ENCODE measurements around the gene CNPPD1. TPM values are rescaled to one million over a fixed set of nuclear protein-coding genes. Genes with fewer than 3 reads are reported as not detected.
A peak's percentile ranks its signal among the peaks of the same experiment; 100 is the strongest.

Gene CNPPD1
- total RNA-seq, 1 experiment from 2014 or later = 33.2 TPM

DNA sequence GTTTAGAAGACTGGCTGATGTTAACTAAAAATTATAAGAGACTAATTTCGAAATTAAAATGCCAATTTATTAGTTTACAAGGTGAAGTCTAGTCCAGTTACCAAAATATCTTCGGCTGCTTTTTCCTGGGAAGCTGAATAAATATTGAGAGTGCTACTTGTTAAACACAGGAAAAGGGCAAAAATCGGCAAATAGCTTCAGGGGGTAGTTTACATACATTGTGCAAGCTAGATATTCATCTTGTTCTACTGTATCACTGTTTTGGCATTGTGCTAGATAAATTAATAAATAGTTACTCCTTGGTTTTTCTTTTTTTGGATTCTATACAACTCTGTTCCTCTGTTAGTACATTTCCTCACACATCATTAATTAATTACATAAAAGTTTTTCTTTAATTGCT, 45.4 kb downstream of the CNPPD1 start:
- DNase-seq = no peak
- Histone ChIP-seq H3K27me3 (ENCODE audit: control insufficient read depth, insufficient read depth, low read length) (no peaks in the 10 kb centered on the region), H3K36me3 (replicated peaks; ENCODE audit: control insufficient read depth, insufficient read depth, low read length) (no peaks in the 10 kb centered on the region)

DNA sequence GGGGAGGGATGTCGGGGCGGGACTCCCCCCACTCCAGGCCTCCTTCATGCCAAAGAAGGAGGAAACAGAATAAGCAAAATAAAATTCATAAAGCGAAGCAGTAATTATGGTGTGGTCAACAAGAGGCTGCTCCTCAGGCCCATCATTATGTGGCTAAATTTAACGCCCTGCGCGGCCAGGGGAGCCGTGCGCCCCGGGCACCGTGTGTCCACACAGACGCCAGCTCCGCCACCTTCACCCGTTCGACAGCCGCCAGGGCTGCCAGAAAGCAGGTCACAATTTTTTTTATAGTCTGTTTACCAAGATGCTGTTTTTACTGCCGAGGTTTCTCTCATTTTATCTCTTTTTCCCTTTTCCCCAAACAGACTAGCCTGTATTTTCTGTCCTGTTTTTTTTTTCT, 47.1 kb downstream of the CNPPD1 start:
- Histone ChIP-seq H3K36me3 (replicated peaks; ENCODE audit: control insufficient read depth, insufficient read depth, low read length) (no peaks in the 10 kb centered on the region), H3K4me3 (ENCODE audit: insufficient read depth, low read depth, low read length) (no peak overlapping the region), H3K27me3 (ENCODE audit: control insufficient read depth, insufficient read depth, low read length) (no peaks in the 10 kb centered on the region)
- no peak for DNase-seq

More for the DNA sequence above, 45.4 kb downstream of the CNPPD1 start:
- H3K4me3 ChIP-seq (ENCODE audit: insufficient read depth, low read depth, low read length) = no peak overlapping the region

DNA sequence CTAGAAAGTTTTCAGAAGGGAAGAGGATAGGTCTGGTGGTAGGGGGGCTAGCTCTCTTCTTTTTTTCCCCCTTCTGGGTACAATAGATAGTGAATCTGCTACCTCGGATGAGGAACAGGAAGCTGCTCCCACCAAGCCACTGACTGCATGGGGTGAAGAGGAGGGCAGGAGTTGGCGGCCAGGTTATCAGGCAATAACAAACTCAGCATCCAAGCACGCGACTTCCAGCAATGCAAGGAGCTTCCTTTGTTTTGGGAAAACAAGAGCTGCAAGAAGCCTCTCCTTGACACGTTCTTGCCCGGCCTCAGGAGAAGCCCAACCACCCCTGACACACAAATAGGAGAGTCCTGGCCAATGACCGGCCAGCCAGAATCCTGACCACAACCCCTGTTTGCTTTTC, 48.3 kb downstream of the CNPPD1 start:
- no peak overlapping the region for H3K4me3 ChIP-seq (ENCODE audit: insufficient read depth, low read depth, low read length)
- DNase-seq = peak; percentile 31
- no peaks in the 10 kb centered on the region for H3K36me3 ChIP-seq (replicated peaks; ENCODE audit: control insufficient read depth, insufficient read depth, low read length)
- H3K27me3 ChIP-seq (ENCODE audit: control insufficient read depth, insufficient read depth, low read length) = no peaks in the 10 kb centered on the region

DNA sequence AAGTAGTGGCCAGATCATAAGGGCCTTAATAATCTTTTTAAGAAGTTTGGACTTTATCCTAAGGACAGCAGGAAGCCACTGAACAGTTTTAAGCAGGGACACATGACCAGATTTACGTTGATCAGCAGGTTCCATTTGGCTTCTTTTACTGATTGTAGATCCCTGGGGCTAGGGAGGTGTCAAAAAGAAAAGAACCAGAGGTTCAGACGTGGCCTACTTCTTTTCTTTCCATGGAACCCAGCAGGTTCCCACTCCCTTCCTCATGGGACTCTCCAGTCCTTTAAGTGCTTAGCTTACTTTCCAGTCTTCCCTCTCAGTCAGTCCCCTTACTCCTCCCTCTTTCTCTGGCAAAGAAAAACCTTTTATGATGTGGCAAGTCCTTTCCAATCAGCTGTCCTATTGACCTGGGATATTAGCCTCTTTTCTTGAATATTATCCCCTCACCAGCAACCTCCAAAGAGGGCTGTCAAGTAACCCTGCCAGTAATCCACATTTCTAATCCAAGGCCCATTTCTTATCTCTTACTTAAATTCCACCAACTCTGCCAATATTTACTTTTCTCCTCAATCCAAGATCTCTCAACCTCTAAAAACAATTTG, 49.6 kb downstream of the CNPPD1 start:
- Histone ChIP-seq H3K4me3 (ENCODE audit: insufficient read depth, low read depth, low read length) (no peak overlapping the region), H3K27me3 (ENCODE audit: control insufficient read depth, insufficient read depth, low read length) (no peaks in the 10 kb centered on the region), H3K36me3 (replicated peaks; ENCODE audit: control insufficient read depth, insufficient read depth, low read length) (no peaks in the 10 kb centered on the region)
- DNase-seq = no peak

DNA sequence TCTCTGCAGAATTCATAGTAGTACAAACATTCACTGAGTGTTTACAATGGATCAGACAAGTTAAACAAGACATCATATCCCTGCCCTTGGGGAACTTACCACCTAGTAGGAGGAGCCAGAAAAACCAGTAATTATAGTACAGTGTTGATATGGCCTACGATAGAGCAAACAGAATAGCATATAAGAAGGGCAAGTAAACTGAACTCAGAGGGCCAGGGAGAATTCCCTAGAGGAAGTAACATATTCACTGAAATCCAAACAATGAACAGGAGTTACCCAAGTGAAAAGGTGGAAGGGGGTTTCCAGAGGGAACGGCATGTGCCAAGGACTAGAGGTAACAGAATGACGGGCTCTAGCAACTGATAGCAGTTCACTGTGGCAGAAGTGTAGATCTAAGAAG, 50.2 kb downstream of the CNPPD1 start:
- H3K27me3 ChIP-seq (ENCODE audit: control insufficient read depth, insufficient read depth, low read length) = no peaks in the 10 kb centered on the region
- DNase-seq = no peak
- H3K4me3 ChIP-seq (ENCODE audit: insufficient read depth, low read depth, low read length) = no peak overlapping the region
- no peaks in the 10 kb centered on the region for H3K36me3 ChIP-seq (replicated peaks; ENCODE audit: control insufficient read depth, insufficient read depth, low read length)

DNA sequence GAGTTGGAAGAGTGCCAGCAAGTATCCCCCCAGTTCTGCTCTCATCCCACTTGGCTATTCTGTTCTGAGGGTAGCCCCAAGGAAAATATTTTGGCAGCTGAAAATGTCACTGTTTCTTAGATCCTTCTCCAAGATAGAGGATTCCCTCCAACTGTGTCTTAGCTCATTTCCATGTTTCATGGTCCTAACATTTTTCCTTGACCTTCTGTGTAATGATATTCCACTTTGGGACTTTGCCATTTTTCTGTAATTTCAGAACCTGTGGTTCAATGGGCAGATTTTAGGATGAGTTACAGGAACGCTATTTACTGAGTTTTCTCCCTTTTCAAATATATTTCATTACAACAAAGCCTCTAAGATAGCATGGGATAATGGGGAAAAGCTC, 50.8 kb downstream of the CNPPD1 start:
- no peak for DNase-seq
- no peak overlapping the region for H3K4me3 ChIP-seq (ENCODE audit: insufficient read depth, low read depth, low read length)
- no peaks in the 10 kb centered on the region for H3K27me3 ChIP-seq (ENCODE audit: control insufficient read depth, insufficient read depth, low read length)

DNA sequence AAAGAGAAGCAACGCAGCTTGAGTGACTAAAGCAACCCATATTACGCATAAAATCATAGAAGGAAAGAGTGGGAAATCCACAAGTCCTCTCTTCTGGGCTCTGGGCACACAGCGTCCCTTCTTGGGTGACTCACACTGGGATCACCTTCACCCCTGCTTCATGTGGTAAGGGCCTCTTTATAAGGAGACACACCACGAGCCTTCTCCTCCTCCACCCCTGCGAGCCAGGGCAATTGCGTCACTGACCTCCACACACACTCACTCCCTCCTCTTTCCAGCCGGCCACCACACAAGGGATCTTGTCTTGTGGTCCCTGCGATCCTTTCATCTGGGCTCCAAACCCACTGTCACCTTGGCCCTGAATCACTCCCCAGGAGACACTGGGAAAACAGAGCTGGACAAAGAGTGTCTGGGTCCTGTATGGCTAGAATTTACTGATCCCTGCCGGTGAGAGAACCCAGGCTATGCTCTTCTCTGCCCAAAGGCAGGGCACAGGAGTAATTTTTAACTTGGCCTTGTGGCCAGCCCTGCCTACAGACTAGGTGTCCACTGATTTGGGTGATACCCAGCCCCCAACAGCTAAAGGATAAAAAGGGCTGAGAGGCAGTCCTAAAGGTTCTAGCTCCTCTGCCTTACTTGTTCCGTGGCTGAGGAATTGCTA, 51.4 kb downstream of the CNPPD1 start:
- H3K4me3 ChIP-seq (ENCODE audit: insufficient read depth, low read depth, low read length) = no peak overlapping the region
- no peaks in the 10 kb centered on the region for H3K27me3 ChIP-seq (ENCODE audit: control insufficient read depth, insufficient read depth, low read length)
- DNase-seq = no peak
- H3K36me3 ChIP-seq (replicated peaks; ENCODE audit: control insufficient read depth, insufficient read depth, low read length) = no peaks in the 10 kb centered on the region

More for the DNA sequence above, 50.8 kb downstream of the CNPPD1 start:
- H3K36me3 ChIP-seq (replicated peaks; ENCODE audit: control insufficient read depth, insufficient read depth, low read length) = no peaks in the 10 kb centered on the region

DNA sequence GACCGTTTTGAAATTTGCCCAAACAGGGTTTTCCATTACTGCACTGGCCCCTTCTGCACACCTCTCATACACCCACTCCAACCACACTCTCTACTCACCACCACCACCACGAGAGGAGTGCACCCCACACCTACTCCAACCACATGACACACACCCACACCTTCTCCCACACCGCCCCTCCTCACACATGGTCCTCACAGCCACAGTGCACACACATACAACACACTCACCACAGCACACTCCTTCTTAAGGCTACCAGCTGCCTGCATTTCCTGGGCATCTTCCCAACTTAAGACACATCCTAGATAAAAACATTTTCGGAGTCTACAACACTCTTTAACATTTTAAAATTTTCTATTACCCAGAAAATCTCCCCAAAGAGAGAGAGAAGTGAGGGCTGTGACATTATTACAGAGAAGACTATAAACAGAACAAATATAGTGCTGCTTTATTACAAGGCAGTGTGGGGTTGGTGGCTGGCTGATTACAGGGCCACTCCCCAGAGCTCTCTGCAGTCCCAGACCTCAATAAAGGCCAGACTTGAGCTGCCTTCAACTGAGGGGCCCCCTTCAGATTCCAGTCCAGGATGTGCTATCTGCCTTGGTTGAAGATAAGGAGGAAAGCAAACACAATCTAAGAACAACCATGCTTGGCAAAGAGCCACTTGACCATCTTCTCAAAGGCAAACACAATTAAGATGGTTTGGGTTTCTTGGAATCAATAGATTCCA, 52.2 kb downstream of the CNPPD1 start:
- Histone ChIP-seq H3K36me3 (replicated peaks; ENCODE audit: control insufficient read depth, insufficient read depth, low read length) (no peaks in the 10 kb centered on the region), H3K4me3 (ENCODE audit: insufficient read depth, low read depth, low read length) (no peak overlapping the region), H3K27me3 (ENCODE audit: control insufficient read depth, insufficient read depth, low read length) (no peaks in the 10 kb centered on the region)
- no peak for DNase-seq

DNA sequence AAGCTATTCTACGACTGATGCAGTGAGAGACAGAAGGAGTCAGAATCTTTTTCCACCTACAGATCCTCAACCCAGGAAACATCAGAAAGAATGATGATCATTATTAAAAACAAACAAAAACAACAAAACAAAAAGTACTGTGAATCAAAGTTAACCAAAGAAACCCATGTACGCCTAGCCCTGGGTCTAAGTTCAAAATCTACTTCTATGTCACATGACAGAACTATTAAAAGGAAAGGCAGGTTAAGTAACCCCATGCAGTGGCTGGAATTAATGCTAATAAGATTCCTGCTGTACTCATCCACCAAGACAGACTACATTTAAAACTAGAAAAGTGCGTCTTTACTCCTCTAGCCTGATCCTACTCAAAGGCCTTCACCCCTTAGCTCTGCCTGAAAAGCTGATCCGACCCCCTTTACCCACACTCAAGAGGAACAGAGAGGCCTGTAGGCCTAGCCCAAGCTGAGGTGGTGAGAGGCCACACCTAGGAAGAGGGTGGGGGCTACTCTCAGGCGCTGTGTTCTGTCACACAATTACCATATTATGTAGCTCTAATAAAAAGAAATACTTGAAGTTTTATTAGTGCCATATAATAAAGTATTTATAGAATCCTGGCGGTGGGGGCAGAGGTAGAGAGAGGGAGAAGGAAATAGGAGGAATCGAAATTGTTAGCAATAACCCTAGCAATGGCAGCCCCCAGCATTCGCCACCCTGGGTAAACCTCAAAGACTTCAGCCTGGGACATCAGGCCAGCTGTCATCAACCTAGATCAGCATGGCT, 53.2 kb downstream of the CNPPD1 start:
- no peak for DNase-seq
- Histone ChIP-seq H3K27me3 (ENCODE audit: control insufficient read depth, insufficient read depth, low read length) (no peaks in the 10 kb centered on the region), H3K4me3 (ENCODE audit: insufficient read depth, low read depth, low read length) (no peak overlapping the region), H3K36me3 (replicated peaks; ENCODE audit: control insufficient read depth, insufficient read depth, low read length) (no peaks in the 10 kb centered on the region)

DNA sequence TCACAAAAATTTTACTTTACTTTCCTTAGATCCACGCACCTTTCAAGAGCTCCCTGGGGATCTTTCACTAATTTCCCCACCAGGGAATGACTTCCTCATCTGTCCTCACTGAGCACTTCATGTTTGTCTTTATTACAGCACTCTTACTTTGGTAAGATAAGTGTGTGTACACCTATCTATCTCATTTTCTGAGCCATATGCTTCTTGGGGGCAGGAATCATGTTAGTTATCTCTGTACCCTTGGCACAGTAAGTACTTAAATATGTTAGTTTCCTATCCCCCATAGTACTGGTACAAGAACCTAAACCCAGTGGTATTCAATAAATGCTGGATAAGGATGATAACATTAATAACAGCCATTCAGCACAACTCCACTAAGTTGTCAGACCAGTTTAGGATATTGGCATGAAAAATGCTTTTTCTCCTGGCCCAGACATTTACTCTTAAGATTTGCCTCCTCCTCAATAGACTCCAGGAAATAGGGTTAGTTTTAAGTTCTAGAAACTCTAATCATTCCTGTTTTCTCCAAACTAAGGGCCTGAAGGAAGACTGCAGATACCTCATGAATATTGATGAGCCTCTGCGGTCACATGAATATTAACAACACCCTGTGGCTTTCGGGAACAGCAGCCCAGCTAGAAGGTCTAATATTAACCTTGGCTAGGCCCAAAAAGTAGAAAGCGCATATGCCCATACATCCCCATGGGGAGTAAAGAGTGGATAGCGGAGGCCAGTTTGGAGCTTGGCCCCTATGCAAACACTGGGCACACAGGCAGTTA, 54.3 kb downstream of the CNPPD1 start:
- no peaks in the 10 kb centered on the region for H3K27me3 ChIP-seq (ENCODE audit: control insufficient read depth, insufficient read depth, low read length)
- H3K36me3 ChIP-seq (replicated peaks; ENCODE audit: control insufficient read depth, insufficient read depth, low read length) = no peaks in the 10 kb centered on the region
- DNase-seq = no peak
- H3K4me3 ChIP-seq (ENCODE audit: insufficient read depth, low read depth, low read length) = no peak overlapping the region

Other genes with a start within 250 kb of the CNPPD1 start
- gene CDK5R2, start 217.3 kb downstream of the CNPPD1 start, total RNA-seq (2014; rRNA removed; shearing (Covaris generic)) = 0.17 TPM in 1 of 2 replicates, not detected in the other
- gene FEV, start 191.7 kb downstream of the CNPPD1 start, total RNA-seq (2014; rRNA removed; shearing (Covaris generic)) = not detected in 2 replicates
- not detected in 2 replicates for gene CRYBA2, start 183.5 kb downstream of the CNPPD1 start, total RNA-seq (2014; rRNA removed; shearing (Covaris generic))
- 0.11 TPM in 1 of 2 replicates, not detected in the other for gene CFAP65, start 135.4 kb downstream of the CNPPD1 start, total RNA-seq (2014; rRNA removed; shearing (Covaris generic))
- gene IHH, start 116.0 kb downstream of the CNPPD1 start, total RNA-seq (2014; rRNA removed; shearing (Covaris generic)) = 1.1 TPM in 2 replicates
- gene NHEJ1, start 16.1 kb downstream of the CNPPD1 start, total RNA-seq (2014; rRNA removed; shearing (Covaris generic)) = 22.0 and 22.7 TPM in 2 replicates
- gene SLC23A3, start 6.9 kb downstream of the CNPPD1 start, total RNA-seq (2014; rRNA removed; shearing (Covaris generic)) = not detected in 2 replicates
- gene RETREG2, start 1.4 kb upstream of the CNPPD1 start, total RNA-seq (2014; rRNA removed; shearing (Covaris generic)) = 60.2 and 64.5 TPM in 2 replicates
- gene ZFAND2B, start 29.9 kb upstream of the CNPPD1 start, total RNA-seq (2014; rRNA removed; shearing (Covaris generic)) = 25.3 and 29.9 TPM in 2 replicates
- gene ABCB6, start 42.0 kb upstream of the CNPPD1 start, total RNA-seq (2014; rRNA removed; shearing (Covaris generic)) = 50.4 and 74.8 TPM in 2 replicates
- gene ATG9A, start 52.7 kb upstream of the CNPPD1 start, total RNA-seq (2014; rRNA removed; shearing (Covaris generic)) = 32.5 and 38.6 TPM in 2 replicates
- gene ANKZF1, start 52.9 kb upstream of the CNPPD1 start, total RNA-seq (2014; rRNA removed; shearing (Covaris generic)) = 56.9 and 63.4 TPM in 2 replicates
- 4.9 and 6.6 TPM in 2 replicates for gene GLB1L, start 68.5 kb upstream of the CNPPD1 start, total RNA-seq (2014; rRNA removed; shearing (Covaris generic))
- gene STK16, start 68.6 kb upstream of the CNPPD1 start, total RNA-seq (2014; rRNA removed; shearing (Covaris generic)) = 26.2 and 38.6 TPM in 2 replicates
- gene TUBA4B, start 76.3 kb upstream of the CNPPD1 start, total RNA-seq (2014; rRNA removed; shearing (Covaris generic)) = 0.28 TPM in 1 of 2 replicates, not detected in the other
- gene TUBA4A, start 77.0 kb upstream of the CNPPD1 start, total RNA-seq (2014; rRNA removed; shearing (Covaris generic)) = 20.3 and 43.9 TPM in 2 replicates
- gene DNAJB2, start 102.4 kb upstream of the CNPPD1 start, total RNA-seq (2014; rRNA removed; shearing (Covaris generic)) = 29.1 and 38.6 TPM in 2 replicates
- gene PTPRN, start 132.5 kb upstream of the CNPPD1 start, total RNA-seq (2014; rRNA removed; shearing (Covaris generic)) = 0.73 and 2.0 TPM in 2 replicates
- gene RESP18, start 155.8 kb upstream of the CNPPD1 start, total RNA-seq (2014; rRNA removed; shearing (Covaris generic)) = not detected in 2 replicates
- gene DNPEP, start 211.0 kb upstream of the CNPPD1 start, total RNA-seq (2014; rRNA removed; shearing (Covaris generic)) = 44.8 and 55.5 TPM in 2 replicates
- gene DES, start 241.5 kb upstream of the CNPPD1 start, total RNA-seq (2014; rRNA removed; shearing (Covaris generic)) = 14.7 and 18.8 TPM in 2 replicates